ENCODE results near the gene CNOT3. TPM values are rescaled to one million over a fixed set of nuclear protein-coding genes. Genes with fewer than 3 reads are reported as not detected.

Gene CNOT3
- total RNA-seq, 1 donor from 2014 or later = 69.1 TPM

GRCh38 chr19:54153731-54154326 lies 16.3 kb downstream of the CNOT3 start:
- intact Hi-C loops (cut with DNase I) = no loop called here
- peaks cover 6 to 8% of the 10 kb centered on the region in 2 donors for H3K4me1 ChIP-seq
- no peak overlapping the region for H3K27ac ChIP-seq
- H3K36me3 ChIP-seq = peaks cover 86 to 88% of the 10 kb centered on the region in 2 donors
- no peaks in the 10 kb centered on the region for H3K27me3 ChIP-seq
- H3K4me3 ChIP-seq = no peak overlapping the region
- DNase-seq (ENCODE audit: low spot score in 2 of 2) = no peak
- H3K9me3 ChIP-seq = no peaks in the 10 kb centered on the region
- no peak for TF ChIP-seq CTCF (IDR thresholded peaks at IDR 0.05)

GRCh38 chr19:54154603-54155345 lies 17.2 kb downstream of the CNOT3 start:
- no peak overlapping the region for H3K27ac ChIP-seq
- no peak for DNase-seq (ENCODE audit: low spot score in 2 of 2)
- TF ChIP-seq CTCF (IDR thresholded peaks at IDR 0.05) = no peak
- H3K9me3 ChIP-seq = no peaks in the 10 kb centered on the region
- peaks cover 8 to 10% of the 10 kb centered on the region in 2 donors for H3K4me1 ChIP-seq
- H3K36me3 ChIP-seq = peaks cover 77 to 79% of the 10 kb centered on the region in 2 donors
- no peaks in the 10 kb centered on the region for H3K27me3 ChIP-seq
- intact Hi-C loops (cut with DNase I) = no loop called here
- no peak overlapping the region for H3K4me3 ChIP-seq

GRCh38 chr19:54155694-54156093 lies 18.1 kb downstream of the CNOT3 start:
- H3K9me3 ChIP-seq = no peaks in the 10 kb centered on the region
- peaks cover 70 to 71% of the 10 kb centered on the region in 2 donors for H3K36me3 ChIP-seq
- DNase-seq (ENCODE audit: low spot score in 2 of 2) = no peak
- intact Hi-C loops (cut with DNase I) = no loop called here
- H3K4me1 ChIP-seq = peaks cover 14 to 16% of the 10 kb centered on the region in 2 donors
- H3K27me3 ChIP-seq = no peaks in the 10 kb centered on the region
- H3K27ac ChIP-seq = no peak overlapping the region
- no peak overlapping the region for H3K4me3 ChIP-seq
- no peak for TF ChIP-seq CTCF (IDR thresholded peaks at IDR 0.05)

- peaks cover 65% of the 10 kb centered on the region in 2 donors for H3K36me3 ChIP-seq
- intact Hi-C loops (cut with DNase I) = no loop called here
- peaks cover 15 to 17% of the 10 kb centered on the region in 2 donors for H3K4me1 ChIP-seq
- no peak overlapping the region for H3K27ac ChIP-seq
- TF ChIP-seq CTCF (IDR thresholded peaks at IDR 0.05) = no peak
- no peak overlapping the region for H3K4me3 ChIP-seq
- H3K9me3 ChIP-seq = no peaks in the 10 kb centered on the region
- no peaks in the 10 kb centered on the region for H3K27me3 ChIP-seq
- DNase-seq (ENCODE audit: low spot score in 2 of 2) = no peak
These were observed 18.9 kb downstream of the CNOT3 start for GRCh38 chr19:54156490-54156889.

GRCh38 chr19:54156953-54157352 lies 19.4 kb downstream of the CNOT3 start:
- H3K9me3 ChIP-seq = no peaks in the 10 kb centered on the region
- intact Hi-C loops (cut with DNase I) = no loop called here
- H3K4me1 ChIP-seq = peaks cover 15 to 20% of the 10 kb centered on the region in 2 donors
- no peak overlapping the region for H3K27ac ChIP-seq
- DNase-seq (ENCODE audit: low spot score in 2 of 2) = no peak
- peaks cover 60 to 61% of the 10 kb centered on the region in 2 donors for H3K36me3 ChIP-seq
- H3K27me3 ChIP-seq = no peaks in the 10 kb centered on the region
- H3K4me3 ChIP-seq = no peak overlapping the region
- no peak for TF ChIP-seq CTCF (IDR thresholded peaks at IDR 0.05)
